ENCODE measurements around the gene PARD6B. TPM values are rescaled to one million over a fixed set of nuclear protein-coding genes. Genes with fewer than 3 reads are reported as not detected.

PARD6B gene
- polyA plus RNA-seq, 1 donor from 2014 or later: 5.9 TPM

DNA sequence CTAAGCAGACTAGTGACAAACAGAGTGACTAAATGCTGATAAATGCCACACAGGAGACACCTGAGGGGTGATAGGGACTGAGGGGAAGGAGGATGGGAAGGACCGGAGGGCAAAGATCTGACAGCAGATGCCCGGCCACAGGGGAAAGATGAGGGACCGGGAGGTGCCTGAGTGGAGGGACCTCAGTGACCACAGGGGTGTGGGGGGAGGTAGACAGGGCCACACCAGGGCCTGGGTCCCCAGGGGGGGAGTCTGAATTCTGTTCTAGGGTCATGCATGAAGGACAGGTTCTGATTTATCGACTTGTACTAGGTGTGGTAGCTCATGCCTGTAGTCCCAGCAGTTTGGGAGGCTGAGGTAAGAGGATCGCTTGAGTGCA, 70.4 kb downstream of the PARD6B start:
- Histone ChIP-seq H2AFZ (ENCODE audit: low read depth, low read length) (no peak overlapping the region), H3K79me2 (replicated peaks; ENCODE audit: insufficient read depth, low read length) (no peaks in the 10 kb centered on the region), H3K9me2 (ENCODE audit: insufficient read depth, low read length) (no peaks in the 10 kb centered on the region), H3K27ac (ENCODE audit: low read length) (no peak overlapping the region), H3K27me3 (ENCODE audit: insufficient read depth, low read depth, low read length) (no peaks in the 10 kb centered on the region), H3K9ac (ENCODE audit: low read length) (no peak overlapping the region), H3K4me2 (ENCODE audit: low read length) (no peak overlapping the region), H3F3A (ENCODE audit: insufficient read depth, low read length, poor library complexity, severe bottlenecking) (no peaks in the 10 kb centered on the region), H3K9me3 (ENCODE audit: low read length) (no peaks in the 10 kb centered on the region), H3K4me3 (ENCODE audit: low read length) (no peak overlapping the region), H4K20me1 (ENCODE audit: insufficient read depth) (no peaks in the 10 kb centered on the region), H3K36me3 (ENCODE audit: insufficient read depth, low read length) (no peaks in the 10 kb centered on the region)
- TF ChIP-seq EP300 (conservative IDR thresholded peaks at IDR 0.05; ENCODE audit: poor library complexity, severe bottlenecking) (no peak), SMC3 (conservative IDR thresholded peaks at IDR 0.05; ENCODE audit: poor library complexity) (no peak), TAF1 (IDR thresholded peaks at IDR 0.05; ENCODE audit: low read depth) (no peak), POLR2AphosphoS5 (IDR thresholded peaks at IDR 0.05) (no peak), EZH2 (IDR thresholded peaks at IDR 0.05; ENCODE audit: borderline replicate concordance, insufficient read depth, low read length, poor library complexity, severe bottlenecking) (no peak)
- TF ChIP-seq, protein P1, sequence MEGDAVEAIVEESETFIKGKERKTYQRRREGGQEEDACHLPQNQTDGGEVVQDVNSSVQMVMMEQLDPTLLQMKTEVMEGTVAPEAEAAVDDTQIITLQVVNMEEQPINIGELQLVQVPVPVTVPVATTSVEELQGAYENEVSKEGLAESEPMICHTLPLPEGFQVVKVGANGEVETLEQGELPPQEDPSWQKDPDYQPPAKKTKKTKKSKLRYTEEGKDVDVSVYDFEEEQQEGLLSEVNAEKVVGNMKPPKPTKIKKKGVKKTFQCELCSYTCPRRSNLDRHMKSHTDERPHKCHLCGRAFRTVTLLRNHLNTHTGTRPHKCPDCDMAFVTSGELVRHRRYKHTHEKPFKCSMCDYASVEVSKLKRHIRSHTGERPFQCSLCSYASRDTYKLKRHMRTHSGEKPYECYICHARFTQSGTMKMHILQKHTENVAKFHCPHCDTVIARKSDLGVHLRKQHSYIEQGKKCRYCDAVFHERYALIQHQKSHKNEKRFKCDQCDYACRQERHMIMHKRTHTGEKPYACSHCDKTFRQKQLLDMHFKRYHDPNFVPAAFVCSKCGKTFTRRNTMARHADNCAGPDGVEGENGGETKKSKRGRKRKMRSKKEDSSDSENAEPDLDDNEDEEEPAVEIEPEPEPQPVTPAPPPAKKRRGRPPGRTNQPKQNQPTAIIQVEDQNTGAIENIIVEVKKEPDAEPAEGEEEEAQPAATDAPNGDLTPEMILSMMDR (IDR thresholded peaks at IDR 0.05; ENCODE audit: poor library complexity, severe bottlenecking): no peak

DNA sequence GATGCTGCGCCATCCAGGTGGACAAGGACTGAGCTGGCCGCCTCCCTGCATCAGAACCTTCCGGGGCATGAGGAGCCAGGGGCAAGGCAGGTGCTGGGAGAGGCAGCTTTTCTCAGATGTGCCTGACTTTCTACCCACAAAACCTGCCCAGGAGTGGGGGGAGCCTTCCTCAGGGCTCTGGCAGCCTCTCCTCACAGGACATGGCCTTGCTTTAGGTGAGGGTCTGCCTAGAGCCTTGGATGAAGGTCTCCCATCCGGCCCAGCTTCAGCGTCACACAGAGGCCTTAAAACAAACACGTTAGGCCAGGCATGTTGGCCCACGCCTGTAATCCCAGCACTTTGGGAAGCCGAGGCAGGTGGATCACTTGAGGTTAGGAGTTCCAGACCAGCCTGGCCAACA, 70.9 kb downstream of the PARD6B start:
- Histone ChIP-seq H3K4me2 (ENCODE audit: low read length) (no peak overlapping the region), H3K4me3 (ENCODE audit: low read length) (no peak overlapping the region), H3K36me3 (ENCODE audit: insufficient read depth, low read length) (no peaks in the 10 kb centered on the region), H4K20me1 (ENCODE audit: insufficient read depth) (no peaks in the 10 kb centered on the region), H3K9me2 (ENCODE audit: insufficient read depth, low read length) (no peaks in the 10 kb centered on the region), H3K9ac (ENCODE audit: low read length) (no peak overlapping the region), H3F3A (ENCODE audit: insufficient read depth, low read length, poor library complexity, severe bottlenecking) (no peaks in the 10 kb centered on the region), H3K27ac (ENCODE audit: low read length) (no peak overlapping the region), H3K9me3 (ENCODE audit: low read length) (no peaks in the 10 kb centered on the region), H3K79me2 (replicated peaks; ENCODE audit: insufficient read depth, low read length) (no peaks in the 10 kb centered on the region), H3K27me3 (ENCODE audit: insufficient read depth, low read depth, low read length) (no peaks in the 10 kb centered on the region), H2AFZ (ENCODE audit: low read depth, low read length) (no peak overlapping the region)
- no peak for TF ChIP-seq RAD21 (conservative IDR thresholded peaks at IDR 0.05)
- TF ChIP-seq REST (IDR thresholded peaks at IDR 0.05; ENCODE audit: borderline replicate concordance): no peak
- TF ChIP-seq MXI1 (conservative IDR thresholded peaks at IDR 0.05; ENCODE audit: poor library complexity, severe bottlenecking): no peak
- no peak for TF ChIP-seq TAF1 (IDR thresholded peaks at IDR 0.05; ENCODE audit: low read depth)
- TF ChIP-seq POLR2AphosphoS5 (IDR thresholded peaks at IDR 0.05): no peak
- TF ChIP-seq SMC3 (conservative IDR thresholded peaks at IDR 0.05; ENCODE audit: poor library complexity): no peak
- no peak for TF ChIP-seq EZH2 (IDR thresholded peaks at IDR 0.05; ENCODE audit: borderline replicate concordance, insufficient read depth, low read length, poor library complexity, severe bottlenecking)
- TF ChIP-seq, protein P1 (IDR thresholded peaks at IDR 0.05; ENCODE audit: poor library complexity, severe bottlenecking): no peak
- TF ChIP-seq EP300 (conservative IDR thresholded peaks at IDR 0.05; ENCODE audit: poor library complexity, severe bottlenecking): no peak

Measured in neural cell (in vitro differentiated cells).